NCI-H187 (cell line): ENCODE data around the gene DCLK1.

Source experiments
- DNase-seq, 2 experiments: peaks; one replicate each; lab custom pipeline; 2025; lab: John Stamatoyannopoulos, UW

Gene DCLK1

DNA sequence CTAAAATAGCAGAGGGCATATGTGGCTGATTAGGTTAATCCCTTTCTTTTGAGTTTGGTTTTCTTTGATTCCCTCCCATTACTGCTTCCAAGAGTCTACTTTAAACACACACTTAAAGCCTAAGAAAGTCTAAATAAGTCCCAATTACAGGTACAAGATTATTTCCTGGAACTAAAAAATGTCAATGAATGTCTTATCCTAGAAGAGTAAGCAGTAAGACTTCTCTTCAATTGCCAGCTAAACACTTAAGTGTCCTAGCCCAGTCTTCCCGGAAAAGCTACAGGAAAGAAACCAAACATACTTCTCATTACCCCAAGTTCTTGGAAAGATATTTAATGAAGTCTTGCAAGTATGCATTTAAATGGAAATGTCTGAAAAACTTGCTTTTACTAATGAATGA, 233.1 kb downstream of the DCLK1 start:
- no peak for DNase-seq

GRCh38 chr13:35894636-35895035, 236.5 kb downstream of the DCLK1 start:
- DNase-seq = no peak

DNA sequence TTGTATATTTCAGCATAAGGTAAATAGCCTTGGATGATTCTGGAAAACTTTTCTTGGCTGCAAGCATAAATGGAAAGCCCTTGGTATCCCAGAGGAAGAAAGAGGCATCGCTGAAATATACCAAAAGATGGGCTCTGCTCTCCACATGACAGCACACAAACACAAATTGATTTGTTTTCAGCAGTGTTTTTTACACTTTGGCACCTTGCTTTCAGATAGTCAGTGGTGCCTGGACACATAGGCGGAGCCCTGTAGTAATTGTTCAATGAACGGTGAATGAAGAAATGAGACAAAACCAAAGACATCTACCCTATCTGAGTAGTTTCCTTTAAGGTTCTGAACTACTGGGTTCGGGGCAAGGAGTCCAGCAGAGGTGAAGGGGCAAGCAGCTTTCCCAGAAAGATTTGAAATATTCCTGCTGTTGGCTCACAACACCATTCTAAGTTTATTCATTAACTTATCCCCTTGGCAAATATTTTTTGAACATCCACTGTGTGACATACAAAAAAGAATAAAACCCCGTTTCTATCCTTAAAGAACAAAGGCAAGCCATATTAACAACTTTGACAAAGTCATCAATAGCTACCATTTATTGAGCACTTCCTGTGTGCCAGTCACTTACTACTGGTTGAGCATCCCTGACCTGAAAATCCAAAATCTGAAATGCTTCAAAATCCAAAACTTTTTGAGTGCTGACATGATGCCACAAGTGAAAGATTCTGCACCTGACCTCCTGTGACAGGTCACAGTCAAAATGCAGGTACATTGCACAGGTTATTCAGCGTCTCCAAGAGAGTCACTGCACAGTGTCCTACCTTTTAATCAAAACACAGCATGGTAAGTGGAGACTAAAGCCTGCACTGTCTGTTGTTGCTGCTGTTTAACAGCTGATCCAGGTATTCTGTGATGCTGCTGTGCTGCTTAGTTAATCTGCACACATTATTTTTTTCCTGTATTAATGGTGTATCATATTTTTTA, 238.1 kb downstream of the DCLK1 start:
- DNase-seq = no peak

- no peak for DNase-seq
These were observed 239.4 kb downstream of the DCLK1 start for GRCh38 chr13:35891507-35892441.

DNA sequence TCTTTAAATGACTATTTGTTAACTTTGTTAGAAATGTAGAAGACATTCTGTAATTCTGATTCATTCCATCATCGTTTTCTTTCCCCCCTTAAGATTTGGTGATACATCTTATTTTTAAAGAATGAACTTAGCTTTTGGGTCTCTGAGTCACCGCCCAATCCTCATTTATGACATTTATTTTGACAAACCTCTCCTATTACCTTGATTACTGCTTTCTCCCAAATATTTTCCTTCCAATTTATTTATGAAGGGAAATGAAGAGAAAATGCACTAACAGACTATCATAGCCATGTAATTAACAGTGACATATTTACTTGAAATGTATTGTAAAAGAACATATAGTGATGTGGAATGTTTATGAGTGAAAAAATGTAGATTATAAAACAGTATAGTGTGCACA, 241.6 kb downstream of the DCLK1 start:
- DNase-seq = no peak

GRCh38 chr13:35888981-35889380, 242.2 kb downstream of the DCLK1 start:
- no peak for DNase-seq

DNA sequence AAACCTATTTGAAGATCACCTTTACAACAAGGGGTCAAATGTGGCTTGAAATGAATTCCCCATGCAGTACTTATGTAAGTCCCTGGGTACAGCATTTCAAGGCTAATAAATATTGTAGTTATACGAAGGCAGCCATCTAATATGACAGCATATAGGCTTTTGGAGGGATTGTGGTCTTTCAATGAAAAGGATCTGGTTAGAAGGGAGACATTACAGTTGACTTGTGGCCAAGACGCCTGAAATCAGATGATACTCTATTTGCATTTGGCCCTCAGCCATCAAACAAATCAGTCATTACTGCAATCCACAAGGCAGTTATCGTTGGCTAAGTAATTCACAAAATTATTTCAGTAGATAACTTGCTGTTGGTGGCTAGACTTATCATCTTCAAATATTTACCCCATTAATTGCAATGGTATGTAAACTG, 242.7 kb downstream of the DCLK1 start:
- no peak for DNase-seq

DNA sequence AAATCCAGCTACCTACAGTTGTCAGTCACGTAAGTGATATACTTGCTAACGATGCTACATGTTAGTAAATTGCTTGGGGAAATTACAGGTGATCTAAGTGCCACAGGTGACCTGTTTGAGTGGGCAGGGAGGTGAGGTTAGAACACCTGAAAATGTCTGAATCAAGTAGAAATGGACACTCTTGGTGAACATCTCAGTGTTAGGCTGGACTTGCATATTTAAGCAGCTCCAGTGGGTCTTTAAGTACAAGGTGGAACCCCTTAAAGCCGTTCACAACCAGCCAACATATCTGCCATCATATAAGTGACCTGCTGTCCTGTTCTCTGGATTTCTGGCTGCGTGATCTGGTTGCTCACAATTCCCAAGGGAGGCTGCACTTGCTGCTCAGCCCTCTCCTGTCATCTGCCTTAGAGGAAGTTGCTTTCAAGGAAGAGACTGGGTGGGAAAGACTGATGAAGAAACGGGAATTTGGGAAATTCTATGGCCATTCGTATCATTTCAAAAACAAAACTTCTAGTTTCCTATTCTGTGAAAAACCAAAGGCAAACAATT, 244.0 kb downstream of the DCLK1 start:
- DNase-seq = no peak

GRCh38 chr13:35886332-35887114, 244.7 kb downstream of the DCLK1 start:
- DNase-seq = no peak

DNA sequence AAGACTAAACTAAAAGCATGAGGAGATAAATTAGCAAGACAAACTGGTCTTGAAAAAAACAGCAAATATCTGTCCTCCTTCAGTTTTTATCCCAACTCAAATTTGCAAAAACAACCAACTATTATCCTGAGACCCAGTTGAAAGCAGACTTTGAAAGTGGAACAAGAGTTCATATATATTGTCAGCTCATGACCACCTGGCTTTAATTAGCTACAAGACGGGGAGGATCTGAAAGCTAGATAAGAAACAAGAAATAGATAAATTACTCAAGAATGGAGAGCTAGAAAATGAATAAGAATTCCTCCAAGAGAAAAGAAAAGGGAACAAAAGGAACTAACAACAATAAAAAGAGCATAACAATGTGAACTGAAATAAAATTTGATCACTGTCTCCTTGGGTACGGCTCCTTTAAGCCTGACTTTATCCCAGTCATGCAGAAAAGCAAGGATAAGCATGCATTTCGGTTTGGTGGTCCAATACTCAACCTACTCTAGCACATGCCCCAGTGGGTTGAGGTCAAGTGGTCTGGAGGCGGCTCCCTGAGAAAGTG, 246.9 kb downstream of the DCLK1 start:
- no peak for DNase-seq

- no peak for DNase-seq
These were observed 248.3 kb downstream of the DCLK1 start for GRCh38 chr13:35882722-35883497.

DNA sequence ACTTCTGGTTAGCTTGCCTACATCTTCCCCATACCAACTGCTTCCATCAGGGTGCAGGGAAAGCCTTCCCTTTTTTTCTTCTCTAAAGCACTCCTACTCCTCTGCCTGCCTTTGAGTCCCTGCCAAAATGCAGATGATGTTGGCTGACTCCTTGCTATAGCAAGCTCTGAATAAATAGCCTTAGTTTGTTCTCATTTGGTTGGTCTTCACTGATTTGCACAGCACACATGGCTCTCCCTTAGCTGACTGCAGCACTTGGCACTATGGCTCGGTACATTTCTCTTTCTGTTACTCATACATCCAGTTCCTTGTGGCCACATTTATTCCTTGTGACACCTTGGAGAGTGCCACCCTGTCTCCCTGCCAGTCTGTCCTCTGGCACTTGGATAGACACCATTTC, 249.8 kb downstream of the DCLK1 start:
- no peak for DNase-seq

DNA sequence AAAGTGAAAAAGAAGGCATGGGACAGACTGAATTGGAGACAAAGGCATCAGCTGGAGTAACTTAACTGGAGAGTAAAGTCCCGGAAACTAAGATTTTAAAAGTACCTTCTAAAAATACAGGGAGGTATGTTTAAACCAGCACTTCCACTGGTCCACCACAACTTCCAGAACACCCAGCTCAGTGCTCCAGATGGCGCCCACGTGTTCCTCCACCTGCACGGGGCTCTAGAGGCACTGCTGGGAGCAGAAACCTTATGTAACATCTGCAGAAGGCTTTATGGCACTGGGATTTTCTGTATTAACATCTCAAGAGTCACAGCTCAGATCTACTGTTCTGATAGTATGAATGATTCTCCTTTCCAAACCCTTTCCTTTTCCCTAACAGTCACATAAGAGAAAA, 252.1 kb downstream of the DCLK1 start:
- no peak for DNase-seq

DNA sequence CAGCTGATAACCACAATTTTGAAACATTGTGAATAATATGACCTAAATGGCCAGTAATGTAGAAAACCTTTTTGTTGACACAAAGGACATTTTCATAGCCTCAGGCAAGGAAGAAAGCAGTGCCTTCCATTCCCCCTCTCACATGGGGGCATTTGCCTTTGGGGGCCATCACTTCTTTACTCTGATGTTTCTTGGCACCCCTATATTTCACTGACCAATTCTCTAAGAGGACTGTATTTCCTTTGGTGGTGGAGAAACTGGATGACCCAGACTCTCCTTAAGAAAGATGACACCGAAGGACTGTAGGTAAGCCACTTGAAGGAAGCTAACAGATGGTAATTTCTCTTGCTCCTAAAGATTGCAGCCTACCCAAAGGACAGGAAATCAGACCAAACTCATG, 254.6 kb downstream of the DCLK1 start:
- DNase-seq = no peak

GRCh38 chr13:35874704-35875103, 256.5 kb downstream of the DCLK1 start:
- no peak for DNase-seq

- DNase-seq = no peak
These were observed 258.8 kb downstream of the DCLK1 start for GRCh38 chr13:35872369-35872768.

GRCh38 chr13:35871561-35871960, 259.6 kb downstream of the DCLK1 start:
- no peak for DNase-seq

DNA sequence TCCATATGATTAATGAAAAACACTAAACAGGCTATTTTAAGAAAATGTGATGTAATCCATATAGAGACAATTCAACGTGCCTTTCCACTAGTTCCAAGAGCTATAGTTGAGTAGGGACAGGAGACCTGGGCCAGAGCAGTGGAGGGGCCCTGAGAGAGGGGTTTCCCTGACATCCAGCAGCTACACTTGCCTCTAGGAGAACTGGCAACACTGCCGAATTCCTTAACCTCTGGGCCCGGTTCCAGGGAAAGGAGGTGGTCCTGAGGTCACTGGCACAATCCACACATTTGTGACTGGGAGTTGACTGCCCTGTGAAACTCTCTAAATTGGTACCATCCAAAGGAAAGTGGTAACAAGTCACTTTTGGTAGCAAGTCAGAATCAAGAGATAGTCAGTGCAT, 264.4 kb downstream of the DCLK1 start:
- DNase-seq = no peak

DNA sequence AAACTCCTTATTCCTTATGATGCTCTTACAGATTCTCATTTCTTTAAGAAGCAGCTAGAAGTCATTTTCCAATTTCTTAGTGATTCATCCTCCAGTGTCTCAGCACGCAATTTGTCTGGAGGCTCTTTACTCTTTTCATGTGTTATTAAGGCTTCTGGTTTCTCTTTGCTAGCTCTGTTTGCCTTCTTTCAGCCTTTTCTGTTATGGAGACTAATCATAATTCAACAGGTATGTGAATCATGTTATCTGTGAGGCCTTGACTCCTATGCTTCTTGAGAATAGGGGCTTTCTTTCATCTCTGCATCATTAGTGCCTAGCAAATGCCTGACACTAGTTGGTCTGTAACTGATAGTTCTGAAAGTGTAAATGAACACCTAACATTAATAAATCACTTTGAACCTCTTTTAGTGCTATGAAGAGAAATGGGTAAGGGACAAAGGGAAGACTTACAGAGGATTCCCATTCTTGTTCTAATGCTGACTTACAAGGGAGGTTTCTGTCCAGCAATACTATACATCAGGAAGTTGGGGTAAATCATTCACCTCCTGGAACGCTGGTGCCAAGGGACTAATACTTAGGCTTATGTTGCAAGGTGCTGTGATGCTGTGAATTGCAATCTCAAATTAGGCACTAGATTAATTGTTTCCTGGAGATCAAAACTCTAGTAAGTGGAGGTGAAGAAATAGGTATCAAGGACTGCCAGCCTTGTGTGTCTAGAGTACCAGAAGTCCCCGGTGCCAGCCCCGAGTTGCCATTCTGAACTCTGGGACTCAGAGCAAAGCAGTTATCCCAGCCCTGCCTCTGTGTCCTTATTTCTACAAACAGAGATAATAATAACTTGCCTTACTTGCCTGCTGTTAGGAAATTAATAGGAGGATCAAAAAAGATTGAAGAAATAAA, 265.6 kb downstream of the DCLK1 start:
- no peak for DNase-seq
